HepG2 (cell line): ENCODE results near the gene PRR36. TPM values are rescaled to one million over a fixed set of nuclear protein-coding genes. Genes with fewer than 3 reads are reported as not detected.

Experiments
- AFF4 ChIP-seq: sonication (generic); formaldehyde crosslinking; IDR thresholded peaks from 2 replicates; pipeline ENCODE4 v1.4.0; 2020; ENCODE audit warnings: missing genetic modification reagents
- ATF6 ChIP-seq: sonication (generic); formaldehyde crosslinking; conservative IDR thresholded peaks from 2 replicates; pipeline ENCODE4 v1.4.0; 2020; ENCODE audit warnings: missing genetic modification reagents
- BRCA1 ChIP-seq: sonication (generic); formaldehyde crosslinking; IDR thresholded peaks from 2 replicates; pipeline ENCODE4 v1.4.0; 2020; ENCODE audit warnings: missing genetic modification reagents
- DBP ChIP-seq: sonication (generic); formaldehyde crosslinking; IDR thresholded peaks from 2 replicates; pipeline ENCODE4 v1.4.0; 2020; ENCODE audit warnings: missing genetic modification reagents; ENCODE audit errors: not compliant biosample characterization
- HNF1A ChIP-seq, 2 experiments: sonication (generic) in 1 of 2; formaldehyde crosslinking in 1 of 2; IDR thresholded peaks; 2 replicates each; pipeline versions ENCODE4 v1.4.0 to v1.6.1; 2016 to 2020; ENCODE audit warnings: borderline replicate concordance in 1 of 2, low read depth in 1 of 2, mild to moderate bottlenecking in 1 of 2, missing genetic modification reagents in 1 of 2
- ISL2 ChIP-seq: sonication (generic); formaldehyde crosslinking; IDR thresholded peaks from 2 replicates; pipeline ENCODE4 v1.5.0; 2020; ENCODE audit warnings: missing genetic modification reagents
- ISX ChIP-seq: sonication (generic); formaldehyde crosslinking; conservative IDR thresholded peaks from 2 replicates; pipeline ENCODE4 v1.5.0; 2020; ENCODE audit warnings: missing genetic modification reagents
- NFE2L2 ChIP-seq: fragments of 150-350 bp; IDR thresholded peaks from 2 replicates; pipeline ENCODE4 v1.6.1; 2014; ENCODE audit warnings: low read length
- NFKB2 ChIP-seq: sonication (generic); formaldehyde crosslinking; IDR thresholded peaks from 2 replicates; pipeline ENCODE4 v1.4.0; 2020; ENCODE audit warnings: missing genetic modification reagents, borderline replicate concordance
- TBL1XR1 ChIP-seq: fragments of 150-350 bp; IDR thresholded peaks from 2 replicates; pipeline ENCODE4 v1.6.1; 2014; ENCODE audit warnings: borderline replicate concordance, low read length; ENCODE audit not compliant: partially characterized antibody
- ZBTB34 ChIP-seq: sonication (generic); formaldehyde crosslinking; IDR thresholded peaks from 2 replicates; pipeline ENCODE4 v1.8.0; 2022; ENCODE audit warnings: mild to moderate bottlenecking, missing genetic modification reagents
- ZNF101 ChIP-seq: sonication (generic); formaldehyde crosslinking; IDR thresholded peaks from 2 replicates; pipeline ENCODE4 v1.4.0; 2020; ENCODE audit warnings: mild to moderate bottlenecking, low read depth, missing genetic modification reagents, borderline replicate concordance
- ZNF343 ChIP-seq: sonication (generic); formaldehyde crosslinking; IDR thresholded peaks from 2 replicates; pipeline ENCODE4 v1.4.0; 2020; ENCODE audit warnings: mild to moderate bottlenecking, missing genetic modification reagents
- ZNF652 ChIP-seq: IDR thresholded peaks from 2 replicates; pipeline ENCODE4 v1.6.1; 2016; ENCODE audit warnings: low read depth, borderline replicate concordance
- polyA plus RNA-seq, 8 experiments: library from polyadenylated mRNA; depleted of rRNA in 3 of 8; stranded (reverse) in 7 of 8; unstranded in 1 of 8; fragments of >200 nt; fragmentation: Illumina TruSeq in 4 of 8; extraction: Trizol in 4 of 8; gene quantifications; 2 replicates each; pipeline versions ENCODE4 v1.2.1 to v1.2.3, GENCODE V29; 2011 to 2016; ENCODE audit warnings: low read depth in 4 of 8, missing spikeins in 1 of 8, mixed read lengths in 1 of 8; ENCODE audit not compliant: insufficient read depth in 1 of 8
- total RNA-seq, 5 experiments: library from RNA; depleted of rRNA; stranded (reverse); fragments of >200 nt; fragmentation: Illumina TruSeq; extraction: Trizol; gene quantifications; 2 replicates each; pipeline ENCODE4 v1.2.3, GENCODE V29; 2016; ENCODE audit warnings: low read depth in 1 of 5

PRR36 gene
- total and polyA plus RNA-seq, 2 of the 13 experiments (the other 11 are each of a cell fraction or from before 2014, with no cell fraction given): 0.07 to 0.17 TPM

GRCh38 chr19:7918615-7919421 is 44.6 kb upstream of the PRR36 start (continued):
- no peak for TF ChIP-seq HNF1A (IDR thresholded peaks at IDR 0.05; ENCODE audit: low read depth)
- TF ChIP-seq HNF1A (CRISPR knock-in tag; IDR thresholded peaks at IDR 0.05; ENCODE audit: borderline replicate concordance): peak; percentile 39; the same call in 1 of the 2 replicates
- TF ChIP-seq ISX (CRISPR knock-in tag): no peak
- TF ChIP-seq ZNF343 (CRISPR knock-in tag): 0 out of 2 replicates have a peak, but pooled peaks have one; percentile 22
- TF ChIP-seq ZNF652 (CRISPR knock-in tag): no peak
- TF ChIP-seq NFKB2: no peak
- TF ChIP-seq NFE2L2: no peak
- no peak for TF ChIP-seq ATF6
- no peak for TF ChIP-seq TBL1XR1
- 0 out of 2 replicates have a peak, but pooled peaks have one; percentile 46 for TF ChIP-seq AFF4 (CRISPR knock-in tag)
- no peak for TF ChIP-seq ISL2
- no peak for TF ChIP-seq BRCA1 (CRISPR knock-in tag)
- no peak for TF ChIP-seq ZBTB34
- TF ChIP-seq ZNF101: no peak
- no peak for TF ChIP-seq DBP (CRISPR knock-in tag)
